ENCODE data around the gene MRPL42. TPM values are rescaled to one million over a fixed set of nuclear protein-coding genes. Genes with fewer than 3 reads are reported as not detected.

Gene MRPL42
- total RNA-seq, 1 experiment from 2014 or later, result 108 TPM

GRCh38 chr12:93434256-93434865 lies 33.0 kb upstream of the MRPL42 start:
- H4K91ac ChIP-seq (ENCODE audit: insufficient read length, low read depth, low read length), result no peak overlapping the region
- no CpG with 5 or more reads among the region's 5 CpGs for WGBS (ENCODE audit: extremely low coverage, insufficient read length, low lambda C conversion rate)
- Mint-ChIP-seq H3K36me3 (ENCODE audit: insufficient read depth in 1 of 3, low read depth in 3 of 3) (peaks cover 1 to 7% (median 2%) of the 10 kb centered on the region in 3 experiments; a peak in 4 of 7 replicates), H3K9me3 (no peaks in the 10 kb centered on the region), H3K4me3 (no peak overlapping the region), H3K27ac (no peak overlapping the region), H3K27me3 (ENCODE audit: low read depth) (no peaks in the 10 kb centered on the region), H3K4me1 (peaks cover 24% of the 10 kb centered on the region in 2 experiments)
- no peak overlapping the region for H2AFZ ChIP-seq (ENCODE audit: low read length)
- no peak overlapping the region for H4K5ac ChIP-seq (ENCODE audit: insufficient read length, low read depth, low read length)
- H3K9me3 ChIP-seq (ENCODE audit: control insufficient read depth, low read depth, low read length), result no peaks in the 10 kb centered on the region
- no peak overlapping the region for H3K4ac ChIP-seq (ENCODE audit: low read depth, low read length)
- H3K23me2 ChIP-seq (ENCODE audit: insufficient read length, low read depth, low read length, poor library complexity, severe bottlenecking), result no peaks in the 10 kb centered on the region
- no peak overlapping the region for H3K27ac ChIP-seq (ENCODE audit: insufficient read length, low read depth, low read length)
- no peak overlapping the region for H3K14ac ChIP-seq (ENCODE audit: insufficient read depth, low read length)
- no peak overlapping the region for H3K23ac ChIP-seq (ENCODE audit: insufficient read length, low read depth, low read length)
- no peaks in the 10 kb centered on the region for H3K79me1 ChIP-seq (ENCODE audit: insufficient read depth, low read depth, low read length, poor library complexity, severe bottlenecking)
- no peak for DNase-seq
- H2BK5ac ChIP-seq (ENCODE audit: insufficient read length, low read length), result no peak overlapping the region
- H3K56ac ChIP-seq (ENCODE audit: insufficient read length, low read depth, low read length), result no peak overlapping the region
- no peaks in the 10 kb centered on the region for H4K20me1 ChIP-seq (ENCODE audit: control insufficient read depth, insufficient read depth, insufficient read length)
- H4K8ac ChIP-seq (replicated peaks; ENCODE audit: insufficient read length, low read depth, low read length), result no peak overlapping the region
- peaks cover 83% of the 10 kb centered on the region for H3K79me2 ChIP-seq (ENCODE audit: insufficient read depth, low read length)
- no peak overlapping the region for H2BK20ac ChIP-seq (ENCODE audit: low read depth, low read length, poor library complexity, severe bottlenecking)
- H2BK120ac ChIP-seq (ENCODE audit: low read depth, low read length, poor library complexity, severe bottlenecking), result no peak overlapping the region
- no peak for TF ChIP-seq CTCF (conservative IDR thresholded peaks at IDR 0.05)
- no peaks in the 10 kb centered on the region for H3K27me3 ChIP-seq (ENCODE audit: insufficient read depth, low read length)
- no peak overlapping the region for H2AK5ac ChIP-seq (ENCODE audit: insufficient read length, low read length)
- no peak overlapping the region for H3T11ph ChIP-seq (ENCODE audit: low read length)
- peaks cover 2% of the 10 kb centered on the region; the same call in 1 of the 2 replicates for H3K4me1 ChIP-seq (ENCODE audit: insufficient read depth, low read length)
- no peak overlapping the region for H3K4me2 ChIP-seq (ENCODE audit: insufficient read depth, insufficient read length, low read length)
- H3K9ac ChIP-seq (ENCODE audit: extremely low read depth, insufficient read length, low read length), result no peak overlapping the region
- H2BK15ac ChIP-seq (ENCODE audit: low read depth, low read length), result no peak overlapping the region
- H3K18ac ChIP-seq (ENCODE audit: insufficient read length, low read depth, low read length), result no peak overlapping the region
- H2BK12ac ChIP-seq (ENCODE audit: insufficient read length, low read depth, low read length), result no peak overlapping the region

Measured in H9 (cell line).